ENCODE results near the gene SCAPER.

DNA sequence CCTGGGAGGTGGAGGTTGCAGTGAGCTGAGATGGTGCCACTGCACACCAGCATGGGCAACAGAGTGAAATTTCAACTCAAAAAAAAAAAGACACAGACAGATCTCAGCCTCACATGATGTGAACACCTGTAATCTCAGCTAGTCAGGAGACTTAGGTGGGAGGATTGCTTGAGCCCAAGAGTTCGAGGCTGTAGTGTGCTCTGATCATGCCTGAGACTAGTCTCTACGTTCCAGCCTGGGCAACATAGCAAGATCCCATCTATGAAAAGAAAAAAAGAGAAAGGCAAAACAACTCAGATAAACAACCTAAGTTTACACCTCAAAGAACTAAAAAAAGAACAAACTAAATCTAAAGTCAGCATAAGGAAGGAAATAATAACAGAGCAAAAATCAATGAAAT, 11.0 kb downstream of the SCAPER start:
- TF ChIP-seq, protein P1, sequence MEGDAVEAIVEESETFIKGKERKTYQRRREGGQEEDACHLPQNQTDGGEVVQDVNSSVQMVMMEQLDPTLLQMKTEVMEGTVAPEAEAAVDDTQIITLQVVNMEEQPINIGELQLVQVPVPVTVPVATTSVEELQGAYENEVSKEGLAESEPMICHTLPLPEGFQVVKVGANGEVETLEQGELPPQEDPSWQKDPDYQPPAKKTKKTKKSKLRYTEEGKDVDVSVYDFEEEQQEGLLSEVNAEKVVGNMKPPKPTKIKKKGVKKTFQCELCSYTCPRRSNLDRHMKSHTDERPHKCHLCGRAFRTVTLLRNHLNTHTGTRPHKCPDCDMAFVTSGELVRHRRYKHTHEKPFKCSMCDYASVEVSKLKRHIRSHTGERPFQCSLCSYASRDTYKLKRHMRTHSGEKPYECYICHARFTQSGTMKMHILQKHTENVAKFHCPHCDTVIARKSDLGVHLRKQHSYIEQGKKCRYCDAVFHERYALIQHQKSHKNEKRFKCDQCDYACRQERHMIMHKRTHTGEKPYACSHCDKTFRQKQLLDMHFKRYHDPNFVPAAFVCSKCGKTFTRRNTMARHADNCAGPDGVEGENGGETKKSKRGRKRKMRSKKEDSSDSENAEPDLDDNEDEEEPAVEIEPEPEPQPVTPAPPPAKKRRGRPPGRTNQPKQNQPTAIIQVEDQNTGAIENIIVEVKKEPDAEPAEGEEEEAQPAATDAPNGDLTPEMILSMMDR (IDR thresholded peaks at IDR 0.05): no peak
- no peak for TF ChIP-seq EP300 (IDR thresholded peaks at IDR 0.05)
- no peak for TF ChIP-seq POLR2A (IDR thresholded peaks at IDR 0.05)
